OCI-LY7 (cell line): ENCODE data around the gene NT5C2. TPM values are rescaled to one million over a fixed set of nuclear protein-coding genes. Genes with fewer than 3 reads are reported as not detected.
"Not testable (repeated sequence)": the region's sequence is repeated elsewhere in the genome, so short reads cannot be mapped to it uniquely, and the experiment has no call there.

Experiments used
- BruUV-seq: library from RNA; stranded (reverse); fragments of 400-500 nt; replicated peaks from 2 replicates; lab custom pipeline; 2021; lab: Mats Ljungman, UMichigan
- CTCF ChIA-PET: fragments of 300-600 bp; sonication (Branson Sonifier 250); formaldehyde crosslinking; loops from one replicate; lab custom pipeline; 2022; ENCODE audit warnings: antibody characterized with exemption; ENCODE audit not compliant: unreplicated experiment; lab: Charles Lee
- POLR2A ChIA-PET: fragments of 300-600 bp; sonication (Branson Sonifier 250); formaldehyde crosslinking; loops from one replicate; lab custom pipeline; 2022; ENCODE audit warnings: antibody characterized with exemption; lab: Charles Lee
- DNase-seq: peaks from one replicate; pipeline ENCODE4 v3.0.0-alpha.2; 2015; ENCODE audit warnings: low spot score
- H2AFZ ChIP-seq: fragments of 200-600 bp; sonication (generic), shearing (Covaris generic); 2 replicates; pipeline ENCODE4 v1.6.1; 2014; ENCODE audit warnings: mild to moderate bottlenecking, antibody characterized with exemption, low read length, moderate library complexity
- H3K27ac ChIP-seq: fragments of 200-600 bp; sonication (generic); 2 replicates; pipeline ENCODE4 v1.5.1; 2014; ENCODE audit warnings: mixed run types, low read depth, mild to moderate bottlenecking, moderate library complexity, low read length, inconsistent platforms; ENCODE audit not compliant: poor library complexity, severe bottlenecking
- H3K36me3 ChIP-seq: fragments of 200-600 bp; sonication (generic); 2 replicates; pipeline ENCODE4 v1.6.1; 2014; ENCODE audit warnings: mild to moderate bottlenecking, antibody characterized with exemption, low read length, moderate library complexity, mixed read lengths; ENCODE audit not compliant: insufficient read depth
- H3K4me1 ChIP-seq: fragments of 200-600 bp; sonication (generic); 2 replicates; pipeline ENCODE4 v1.5.1; 2014; ENCODE audit warnings: mild to moderate bottlenecking, low read length; ENCODE audit not compliant: insufficient read depth, poor library complexity, severe bottlenecking
- H3K4me2 ChIP-seq: fragments of 200-600 bp; sonication (generic); 2 replicates; pipeline ENCODE4 v1.6.1; 2014; ENCODE audit warnings: mild to moderate bottlenecking, low read length
- H3K4me3 ChIP-seq: fragments of 200-600 bp; sonication (generic); 2 replicates; pipeline ENCODE4 v1.5.1; 2014; ENCODE audit warnings: mild to moderate bottlenecking, low read depth, low read length; ENCODE audit not compliant: poor library complexity, severe bottlenecking
- H3K79me2 ChIP-seq: fragments of 200-600 bp; sonication (generic); 2 replicates; pipeline ENCODE4 v1.6.1; 2016; ENCODE audit warnings: low read depth, mild to moderate bottlenecking, low read length, moderate library complexity, mixed read lengths; ENCODE audit not compliant: insufficient read depth
- H3K9me2 ChIP-seq: fragments of 200-600 bp; sonication (generic); 2 replicates; pipeline ENCODE4 v1.6.1; 2016; ENCODE audit warnings: mild to moderate bottlenecking, low read length, mixed read lengths; ENCODE audit not compliant: insufficient read depth
- H3K9me3 ChIP-seq: fragments of 200-600 bp; sonication (generic); 2 replicates; pipeline ENCODE4 v1.6.1; 2014; ENCODE audit warnings: mild to moderate bottlenecking, mixed run types, low read length, mixed read lengths
- H4K20me1 ChIP-seq: fragments of 200-600 bp; sonication (generic); 2 replicates; pipeline ENCODE4 v1.6.1; 2014; ENCODE audit warnings: mild to moderate bottlenecking, antibody characterized with exemption, low read length, moderate library complexity, mixed read lengths; ENCODE audit not compliant: insufficient read depth
- EZH2phosphoT487 ChIP-seq: fragments of 200-600 bp; sonication (generic); IDR thresholded peaks from 2 replicates; pipeline ENCODE4 v1.6.1; 2018; ENCODE audit warnings: low read depth, borderline replicate concordance, mild to moderate bottlenecking, mixed run types, antibody characterized with exemption, low read length, moderate library complexity, mixed read lengths
- intact Hi-C: fragments of 100-400 bp; cut with micrococcal nuclease; formaldehyde crosslinking; loops from one replicate; pipeline ENCODE4 v1.10.0; 2022; ENCODE audit not compliant: unreplicated experiment
- total RNA-seq, 2 experiments: library from RNA; depleted of rRNA in 1 of 2; stranded (reverse); fragments of >200 nt in 1 of 2; shearing (Covaris generic) in 1 of 2; gene quantifications; 2 replicates each; pipeline ENCODE4 v1.2.3, GENCODE V29; 2014 to 2022
- TF ChIP-seq, protein P1 (sequence below): fragments of 200-600 bp; sonication (generic); conservative IDR thresholded peaks from 2 replicates; pipeline ENCODE4 v1.5.1; 2014; ENCODE audit warnings: mild to moderate bottlenecking, antibody characterized with exemption, low read length, moderate library complexity, mixed read lengths

Gene NT5C2
- total RNA-seq, 2 experiments from 2014 or later, result 72.0 to 87.3 TPM

DNA sequence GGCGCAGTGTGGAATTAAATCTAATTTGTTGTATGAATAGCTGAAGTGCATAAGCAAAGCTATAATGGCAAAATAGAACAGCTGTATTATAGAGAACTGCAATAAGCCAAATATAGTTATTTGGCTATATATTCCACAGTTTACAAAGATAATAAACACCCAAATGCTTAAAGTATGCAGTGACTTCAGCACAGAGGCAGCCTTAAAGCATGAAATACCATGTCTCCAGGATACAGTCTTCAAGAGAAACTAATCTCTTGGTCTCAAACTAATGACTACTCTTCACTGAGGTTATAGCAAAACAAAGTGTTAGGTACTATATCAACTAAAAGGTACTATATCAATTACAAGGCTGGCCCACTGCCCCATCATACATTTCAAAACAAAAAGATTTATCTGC is 48.0 kb downstream of the NT5C2 start:
- no TSS peak for BruUV-seq
- H3K4me2 ChIP-seq, result no peak overlapping the region
- ChIA-PET POLR2A (interaction anchor here (1.2 to 1.6 kb wide), 2 partner anchors 10 to 14 kb away, joined by 3 to 4 read pairs; no protein-coding TSS in a partner anchor), CTCF (no interaction called here)
- H3K27ac ChIP-seq, result no peak overlapping the region
- H3K4me1 ChIP-seq, result no peaks in the 10 kb centered on the region
- TF ChIP-seq, protein P1, sequence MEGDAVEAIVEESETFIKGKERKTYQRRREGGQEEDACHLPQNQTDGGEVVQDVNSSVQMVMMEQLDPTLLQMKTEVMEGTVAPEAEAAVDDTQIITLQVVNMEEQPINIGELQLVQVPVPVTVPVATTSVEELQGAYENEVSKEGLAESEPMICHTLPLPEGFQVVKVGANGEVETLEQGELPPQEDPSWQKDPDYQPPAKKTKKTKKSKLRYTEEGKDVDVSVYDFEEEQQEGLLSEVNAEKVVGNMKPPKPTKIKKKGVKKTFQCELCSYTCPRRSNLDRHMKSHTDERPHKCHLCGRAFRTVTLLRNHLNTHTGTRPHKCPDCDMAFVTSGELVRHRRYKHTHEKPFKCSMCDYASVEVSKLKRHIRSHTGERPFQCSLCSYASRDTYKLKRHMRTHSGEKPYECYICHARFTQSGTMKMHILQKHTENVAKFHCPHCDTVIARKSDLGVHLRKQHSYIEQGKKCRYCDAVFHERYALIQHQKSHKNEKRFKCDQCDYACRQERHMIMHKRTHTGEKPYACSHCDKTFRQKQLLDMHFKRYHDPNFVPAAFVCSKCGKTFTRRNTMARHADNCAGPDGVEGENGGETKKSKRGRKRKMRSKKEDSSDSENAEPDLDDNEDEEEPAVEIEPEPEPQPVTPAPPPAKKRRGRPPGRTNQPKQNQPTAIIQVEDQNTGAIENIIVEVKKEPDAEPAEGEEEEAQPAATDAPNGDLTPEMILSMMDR, result no peak
- TF ChIP-seq EZH2phosphoT487, result no peak
- no peak for DNase-seq
- H3K36me3 ChIP-seq, result peaks cover 39% of the 10 kb centered on the region
- no peaks in the 10 kb centered on the region for H3K9me2 ChIP-seq
- no peaks in the 10 kb centered on the region for H4K20me1 ChIP-seq
- no peak overlapping the region for H2AFZ ChIP-seq
- H3K9me3 ChIP-seq, result no peaks in the 10 kb centered on the region
- intact Hi-C loops, result no loop called here
- H3K79me2 ChIP-seq, result no peaks in the 10 kb centered on the region; the same call in 1 of the 2 replicates
- H3K4me3 ChIP-seq, result no peak overlapping the region

DNA sequence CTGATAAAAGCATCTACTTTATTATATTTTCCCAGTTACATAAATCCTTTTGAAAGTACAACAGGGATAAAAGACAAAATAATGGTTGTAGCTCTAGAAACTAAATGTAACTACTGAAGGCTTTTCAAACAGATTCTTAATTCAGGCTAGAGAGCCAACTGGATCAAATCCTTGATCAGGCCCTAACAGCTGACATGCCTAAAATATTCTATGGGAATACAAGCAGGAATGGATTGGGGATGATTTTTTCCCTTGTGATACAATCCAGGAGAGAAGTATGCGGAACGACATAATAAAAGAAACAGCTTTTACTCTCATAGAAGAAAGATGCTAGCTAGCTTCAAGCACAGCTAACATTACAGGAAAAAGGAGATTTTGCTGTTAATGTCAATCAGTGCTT is 49.0 kb downstream of the NT5C2 start:
- H3K36me3 ChIP-seq, result peaks cover 47% of the 10 kb centered on the region
- ChIA-PET POLR2A (interaction anchor here (1.2 to 1.6 kb wide), 2 partner anchors 11 to 15 kb away, joined by 3 to 4 read pairs; no protein-coding TSS in a partner anchor), CTCF (no interaction called here)
- no peak overlapping the region for H3K27ac ChIP-seq
- no peak overlapping the region for H3K4me3 ChIP-seq
- DNase-seq, result no peak
- TF ChIP-seq EZH2phosphoT487, result no peak
- TF ChIP-seq, protein P1, result no peak
- BruUV-seq, result no TSS peak
- H3K9me3 ChIP-seq, result no peaks in the 10 kb centered on the region
- intact Hi-C loops, result no loop called here
- H3K4me1 ChIP-seq, result no peaks in the 10 kb centered on the region
- no peaks in the 10 kb centered on the region for H3K9me2 ChIP-seq
- H2AFZ ChIP-seq, result no peak overlapping the region
- H3K79me2 ChIP-seq, result no peaks in the 10 kb centered on the region; the same call in 1 of the 2 replicates
- H4K20me1 ChIP-seq, result no peaks in the 10 kb centered on the region
- no peak overlapping the region for H3K4me2 ChIP-seq

DNA sequence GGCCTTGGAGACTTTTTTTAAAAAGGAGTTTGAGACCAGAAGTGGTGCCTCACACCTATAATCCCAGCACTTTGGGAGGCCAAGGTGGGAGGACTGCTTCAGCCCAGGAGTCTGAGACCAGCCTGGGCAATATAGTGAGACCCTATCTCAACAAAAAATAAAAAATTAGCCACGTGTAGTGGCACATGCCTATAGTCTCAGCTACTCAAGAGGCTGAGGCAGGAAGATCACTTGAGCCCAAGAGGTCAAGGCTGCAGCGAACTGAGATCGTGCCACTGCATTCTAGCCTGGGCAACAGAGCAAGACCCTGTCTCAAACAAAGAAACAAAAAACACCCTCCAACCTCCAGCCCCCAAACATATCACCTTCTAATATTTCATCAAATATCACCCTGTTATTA is 49.4 kb downstream of the NT5C2 start:
- POLR2A ChIA-PET, result interaction anchor here (0.6 to 1.6 kb wide), 4 partner anchors 12 to 246 kb away, joined by 3 to 9 read pairs (median 4); no protein-coding TSS in a partner anchor
- H3K36me3 ChIP-seq, result peaks cover 50% of the 10 kb centered on the region
- DNase-seq, H3K9me3 ChIP-seq, H3K79me2 ChIP-seq, H3K9me2 ChIP-seq, CTCF ChIA-PET, H3K4me2 ChIP-seq, H3K4me3 ChIP-seq, H3K4me1 ChIP-seq, H3K27ac ChIP-seq, H4K20me1 ChIP-seq, H2AFZ ChIP-seq, BruUV-seq, intact Hi-C loops: not testable (repeated sequence)
